Fibroblast of skin of right biceps (primary cell): ENCODE data around the gene AGL.
"Not testable (repeated sequence)": the region's sequence is repeated elsewhere in the genome, so short reads cannot be mapped to it uniquely, and the experiment has no call there.

ENCODE experiments used
- DNase-seq: peaks from one replicate; pipeline ENCODE4 v3.0.0-alpha.2; 2013

The AGL gene

DNA sequence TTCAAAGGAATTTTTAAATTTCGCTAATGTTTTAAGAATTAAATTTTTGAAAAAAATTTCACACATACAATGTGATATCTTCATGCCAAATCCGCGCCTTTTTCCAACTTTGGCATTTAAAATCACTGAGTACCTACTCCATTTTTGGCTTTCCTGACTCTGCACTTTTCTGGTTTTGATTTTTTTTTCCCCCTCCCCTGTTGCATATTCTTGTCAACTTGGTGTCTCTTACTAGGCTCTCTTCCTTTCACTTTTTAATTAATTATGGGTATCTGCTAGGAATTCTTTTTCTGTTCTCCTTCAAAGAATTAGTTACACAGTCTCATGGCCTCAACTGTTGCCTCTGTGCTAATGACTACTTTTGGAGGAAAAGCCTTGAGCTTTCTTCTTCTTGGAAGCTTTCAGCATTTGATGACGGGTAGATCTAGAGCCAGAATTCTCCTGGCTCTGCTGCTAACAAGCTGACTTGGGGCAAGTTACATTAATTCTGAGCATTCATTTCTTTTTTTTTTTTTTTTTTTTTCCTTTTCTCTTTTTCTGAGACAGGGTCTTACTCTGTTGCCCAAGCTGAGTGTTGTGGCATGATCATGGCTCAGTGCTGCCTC lies 1.8 kb downstream of the AGL start:
- DNase-seq = no peak

DNA sequence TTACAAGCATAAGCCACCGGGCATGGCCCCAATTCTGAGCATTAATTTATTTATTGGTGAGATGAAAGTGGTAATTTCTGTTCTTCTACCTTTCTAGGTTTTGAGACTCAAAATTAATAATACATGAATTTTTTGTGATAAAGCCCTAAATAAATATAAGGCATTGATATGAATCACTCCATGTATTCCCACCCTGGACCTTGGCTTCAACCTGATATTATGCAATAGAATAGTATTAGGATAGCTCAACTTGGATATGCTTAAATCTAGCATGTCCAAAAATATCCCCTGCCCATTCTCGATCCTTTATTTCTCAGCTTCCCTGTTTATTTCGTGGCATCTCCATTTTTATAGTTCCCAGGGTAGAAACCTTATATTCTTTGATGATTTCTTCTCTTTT lies 2.5 kb downstream of the AGL start:
- DNase-seq = peak; percentile 9

DNA sequence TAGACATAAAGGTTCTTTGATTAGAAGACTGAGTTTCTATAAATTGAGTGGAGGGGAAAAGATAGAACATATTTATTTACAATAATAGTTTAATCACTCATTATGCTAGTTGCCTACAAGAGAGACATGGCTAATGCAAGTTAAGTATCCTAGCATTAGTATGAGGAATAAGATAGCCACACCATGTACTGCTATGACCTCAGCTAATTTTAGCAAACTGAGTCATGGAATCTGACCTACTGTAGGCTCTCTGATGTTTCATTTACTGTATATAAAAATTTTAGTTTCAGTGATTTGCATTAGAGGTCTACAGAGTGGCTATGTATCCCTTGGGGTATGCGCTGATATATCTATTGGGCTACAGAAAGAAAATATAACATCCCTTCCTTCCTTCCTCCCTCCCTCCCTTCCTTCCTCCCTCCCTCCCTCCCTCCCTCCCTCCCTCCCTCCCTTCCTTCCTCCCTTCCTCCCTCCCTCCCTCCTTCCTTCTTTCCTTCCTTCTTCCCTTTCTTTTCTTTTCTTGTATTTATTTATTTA lies 5.8 kb downstream of the AGL start:
- peak; percentile 16 for DNase-seq

DNA sequence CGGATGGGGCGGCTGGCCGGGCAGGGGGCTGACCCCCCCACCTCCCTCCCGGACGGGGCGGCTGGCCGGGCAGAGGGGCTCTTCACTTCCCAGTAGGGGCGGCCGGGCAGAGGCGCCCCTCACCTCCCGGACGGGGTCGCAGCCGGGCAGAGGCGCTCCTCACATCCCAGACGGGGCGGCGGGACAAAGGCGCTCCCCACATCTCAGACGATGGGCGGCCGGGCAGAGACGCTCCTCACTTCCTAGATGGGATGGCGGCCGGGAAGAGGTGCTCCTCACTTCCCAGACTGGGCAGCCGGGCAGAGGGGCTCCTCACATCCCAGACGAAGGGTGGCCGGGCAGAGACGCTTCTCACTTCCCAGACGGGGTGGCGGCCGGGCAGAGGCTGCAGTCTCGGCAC lies 6.9 kb downstream of the AGL start:
- not testable (repeated sequence) for DNase-seq

DNA sequence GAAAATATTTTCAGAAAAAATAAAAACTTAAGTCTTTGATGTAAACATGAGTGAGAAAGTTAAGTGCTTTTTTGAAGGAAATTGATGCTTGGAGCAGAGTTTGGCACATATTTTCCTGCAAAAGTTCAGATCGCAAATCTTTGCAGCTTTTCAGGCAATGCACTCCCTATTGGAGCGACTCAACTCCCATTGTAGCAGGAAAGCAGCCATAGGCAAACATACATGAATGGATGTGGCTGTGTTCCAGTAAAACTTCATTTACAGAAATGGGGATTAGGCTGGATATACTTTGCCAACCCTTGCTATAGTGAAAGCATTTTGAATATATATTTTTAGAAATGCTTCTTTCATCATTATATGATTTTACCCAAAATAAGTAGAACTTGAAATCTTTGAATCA lies 8.1 kb downstream of the AGL start:
- no peak for DNase-seq

DNA sequence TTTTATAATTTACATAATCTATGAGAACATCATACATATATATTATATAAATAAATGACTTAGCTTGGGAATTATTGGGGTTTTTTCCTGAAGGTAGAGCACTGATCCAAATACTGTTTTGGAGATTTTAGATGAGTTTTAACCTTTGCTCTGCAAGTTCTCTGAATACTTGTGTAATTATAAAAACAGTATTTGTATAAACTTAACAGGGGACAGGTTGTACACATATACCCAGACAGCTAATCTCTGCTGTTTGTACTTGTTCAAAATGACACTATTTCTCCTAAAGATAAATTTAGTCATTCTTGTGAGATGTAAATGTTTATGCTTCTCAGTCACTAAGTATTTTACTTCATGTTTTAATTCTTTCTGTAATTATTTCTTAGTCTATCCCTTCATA lies 8.7 kb downstream of the AGL start:
- no peak for DNase-seq

DNA sequence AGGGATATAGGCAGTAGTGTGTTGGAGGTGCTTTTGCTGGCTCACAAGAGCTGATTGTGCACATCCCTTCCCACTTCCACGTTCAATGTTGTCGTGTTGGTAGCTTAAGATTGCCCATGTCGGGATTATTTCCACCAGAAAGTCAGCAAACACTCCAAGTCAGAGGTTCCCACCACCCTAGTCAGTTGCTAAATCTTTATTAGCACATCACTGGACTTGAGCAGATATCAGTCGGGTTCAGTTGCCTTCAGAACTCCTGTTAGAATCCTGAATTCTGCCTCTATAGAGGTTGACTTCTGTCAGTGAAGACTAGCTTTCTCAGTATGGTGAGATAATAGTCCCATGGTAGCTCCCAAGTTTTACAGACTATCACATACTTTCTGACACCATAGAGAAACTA lies 10.5 kb downstream of the AGL start:
- no peak for DNase-seq

DNA sequence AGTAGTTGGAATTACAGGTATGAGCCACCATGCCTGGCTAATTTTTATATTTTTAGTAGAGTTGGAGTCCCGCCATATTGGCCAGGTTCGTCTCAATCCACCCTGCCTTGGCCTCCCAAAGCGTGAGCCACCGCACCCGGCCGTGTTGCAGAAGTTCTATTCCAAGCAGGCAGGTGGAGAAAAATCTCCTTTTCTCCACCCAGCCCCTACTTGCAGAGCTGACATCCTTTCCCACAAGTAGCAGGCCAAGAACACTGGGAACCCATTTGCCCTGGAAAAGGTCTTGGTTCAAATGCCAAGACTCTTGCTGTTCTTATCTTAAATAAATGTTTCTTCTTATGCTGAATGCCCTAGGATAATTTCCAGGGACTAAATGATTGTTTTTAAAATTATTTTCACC lies 17.5 kb downstream of the AGL start:
- DNase-seq = no peak

DNA sequence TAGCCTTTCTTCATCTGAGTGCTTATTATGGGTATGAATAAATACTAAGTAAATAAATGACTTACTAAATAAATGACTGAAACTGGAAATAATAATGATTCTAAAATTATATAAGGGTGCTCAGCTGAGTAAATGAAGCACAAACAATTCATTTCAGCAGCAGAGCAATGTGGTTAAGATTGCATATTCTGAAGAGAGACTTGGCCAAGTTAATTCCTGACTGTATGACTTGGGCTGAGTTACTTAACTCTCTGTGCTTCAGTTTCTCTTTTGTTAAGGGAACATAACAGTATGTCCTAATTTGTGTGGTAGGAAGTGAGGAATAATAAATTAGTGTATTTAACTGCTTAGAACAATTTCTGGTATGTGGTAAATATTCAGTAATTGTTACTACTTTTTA lies 19.1 kb downstream of the AGL start:
- DNase-seq = peak; percentile 17

DNA sequence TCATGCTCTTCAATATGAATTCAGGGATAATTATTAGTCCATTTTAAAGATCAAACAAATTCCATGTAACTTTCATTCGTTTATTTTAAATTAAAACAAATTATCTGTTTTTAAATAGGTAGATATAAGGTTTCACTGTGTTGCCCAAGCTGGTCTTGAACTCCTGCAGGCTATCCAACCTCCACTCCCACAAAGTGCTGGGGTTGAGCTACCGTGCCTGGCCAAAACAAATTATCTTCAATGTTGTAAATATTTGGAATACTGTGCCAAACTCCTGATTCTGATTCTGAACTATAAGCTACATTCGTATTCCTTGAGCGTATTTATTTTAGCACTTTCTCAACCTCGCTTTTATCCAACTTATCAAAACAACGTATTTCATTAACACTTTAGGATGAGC lies 19.6 kb downstream of the AGL start:
- no peak for DNase-seq

DNA sequence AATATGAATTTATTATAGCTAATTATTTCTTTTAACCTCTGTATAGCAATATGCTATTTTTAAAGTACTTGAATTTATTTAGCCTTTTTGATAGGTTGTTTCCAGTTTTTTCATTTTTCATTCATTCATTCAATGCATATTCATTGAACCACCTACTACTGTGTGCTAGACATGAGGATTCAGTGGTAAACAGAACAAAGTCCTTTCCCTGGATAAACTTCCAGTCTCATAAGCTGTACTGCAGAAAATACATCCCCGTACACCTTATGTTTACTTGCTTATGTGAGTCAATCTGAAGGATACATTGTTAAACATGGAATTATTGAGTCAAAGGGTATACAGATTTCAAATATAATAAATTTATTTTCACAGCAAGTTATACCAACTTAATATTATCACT lies 21.9 kb downstream of the AGL start:
- DNase-seq = no peak

DNA sequence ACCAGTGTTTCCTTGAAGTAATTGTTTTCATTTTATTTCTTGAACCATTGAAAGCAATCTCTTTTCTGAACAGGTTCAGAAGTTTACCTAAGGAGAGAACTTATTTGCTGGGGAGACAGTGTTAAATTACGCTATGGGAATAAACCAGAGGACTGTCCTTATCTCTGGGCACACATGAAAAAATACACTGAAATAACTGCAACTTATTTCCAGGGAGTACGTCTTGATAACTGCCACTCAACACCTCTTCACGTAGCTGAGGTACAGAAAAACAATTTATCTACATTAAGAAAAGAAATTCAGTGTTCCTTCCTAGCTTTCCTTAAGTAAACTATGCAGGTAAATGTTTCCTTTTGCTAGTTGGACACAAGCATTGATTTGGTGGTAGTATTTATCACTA lies 27.4 kb downstream of the AGL start:
- DNase-seq = no peak

DNA sequence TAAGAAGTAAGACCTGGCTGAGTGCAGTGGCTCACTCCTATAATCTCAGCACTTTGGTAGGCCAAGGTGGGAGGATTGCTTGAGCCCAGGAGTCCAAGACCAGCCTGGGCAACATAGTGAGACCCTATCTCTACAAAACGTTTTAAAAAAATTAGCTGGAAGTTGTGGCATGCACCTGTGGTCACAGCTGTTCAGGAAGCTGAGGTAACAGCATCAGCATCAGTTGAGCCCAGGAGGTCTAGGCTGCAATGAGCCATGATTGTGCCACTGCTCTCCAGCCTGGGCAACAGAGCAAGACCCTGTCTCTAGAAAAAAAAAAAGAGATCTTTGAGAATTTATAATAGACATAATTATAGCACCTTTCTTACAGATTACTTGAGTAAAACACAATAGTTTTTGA lies 36.0 kb downstream of the AGL start:
- DNase-seq = no peak

DNA sequence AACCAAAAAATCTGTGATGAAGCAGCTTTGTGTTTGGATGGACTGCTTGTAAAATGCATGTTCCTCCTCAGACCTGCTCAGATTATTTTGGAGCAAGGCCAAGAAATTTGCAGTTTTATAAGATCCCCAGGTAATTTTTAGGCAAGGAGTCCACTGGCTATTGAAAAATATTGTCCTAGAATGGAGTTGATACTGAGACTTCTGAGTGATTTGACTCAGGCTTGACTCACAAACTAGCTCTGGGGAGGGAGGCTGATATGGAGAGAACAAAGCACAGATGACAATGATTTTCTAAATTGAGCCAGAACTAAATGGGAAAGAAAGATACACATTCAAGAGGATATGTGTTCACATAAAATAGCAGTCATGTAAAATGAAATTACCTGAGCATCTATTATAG lies 36.7 kb downstream of the AGL start:
- peak; percentile 11 for DNase-seq

DNA sequence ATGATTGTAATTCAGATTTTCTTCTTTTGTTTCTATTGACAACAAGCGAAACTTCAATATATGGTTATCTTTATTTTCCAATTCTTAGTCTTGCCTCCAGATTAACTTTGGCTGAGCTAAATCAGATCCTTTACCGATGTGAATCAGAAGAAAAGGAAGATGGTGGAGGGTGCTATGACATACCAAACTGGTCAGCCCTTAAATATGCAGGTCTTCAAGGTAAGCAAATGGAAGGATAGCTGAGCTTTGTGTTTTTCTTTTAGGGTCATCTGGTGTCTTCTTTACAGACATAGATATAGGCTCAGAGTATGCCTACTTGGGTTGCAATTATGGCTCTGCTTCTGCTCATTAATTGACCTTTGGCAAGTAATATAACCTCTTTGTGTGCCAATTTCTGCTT lies 37.7 kb downstream of the AGL start:
- no peak for DNase-seq

DNA sequence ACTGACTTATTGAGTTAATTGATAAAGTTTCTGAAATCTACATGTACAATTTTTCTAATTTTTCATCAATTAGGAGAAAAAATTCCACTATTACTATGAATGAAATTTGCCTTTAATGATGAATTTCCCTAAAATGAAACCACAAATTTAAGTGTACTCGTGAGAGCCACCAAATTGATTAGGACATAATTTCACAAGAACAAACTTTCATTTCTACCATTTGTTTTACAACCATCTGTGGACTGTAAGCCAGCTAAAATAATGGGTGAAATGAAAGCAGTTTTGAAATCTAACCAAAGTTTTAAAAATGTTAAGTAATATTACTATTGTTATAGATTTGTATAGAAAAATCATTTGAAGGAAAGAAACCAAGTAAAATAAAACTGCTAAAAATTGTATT lies 41.8 kb downstream of the AGL start:
- DNase-seq = no peak

DNA sequence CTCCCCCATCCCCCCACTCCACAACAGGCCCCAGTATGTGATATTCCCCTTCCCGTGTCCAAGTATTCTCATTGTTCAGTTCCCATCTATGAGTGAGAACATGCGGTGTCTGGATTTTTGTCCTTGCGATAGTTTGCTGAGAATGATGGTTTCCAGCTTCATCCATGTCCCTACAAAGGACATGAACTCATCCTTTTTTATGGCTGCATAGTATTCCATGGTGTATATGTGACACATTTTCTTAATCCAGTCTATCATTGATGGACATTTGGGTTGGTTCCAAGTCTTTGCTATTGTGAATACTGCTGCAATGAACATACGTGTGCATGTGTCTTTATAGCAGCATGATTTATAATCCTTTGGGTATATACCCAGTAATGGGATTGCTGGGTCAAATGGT lies 53.1 kb downstream of the AGL start:
- DNase-seq = not testable (repeated sequence)

DNA sequence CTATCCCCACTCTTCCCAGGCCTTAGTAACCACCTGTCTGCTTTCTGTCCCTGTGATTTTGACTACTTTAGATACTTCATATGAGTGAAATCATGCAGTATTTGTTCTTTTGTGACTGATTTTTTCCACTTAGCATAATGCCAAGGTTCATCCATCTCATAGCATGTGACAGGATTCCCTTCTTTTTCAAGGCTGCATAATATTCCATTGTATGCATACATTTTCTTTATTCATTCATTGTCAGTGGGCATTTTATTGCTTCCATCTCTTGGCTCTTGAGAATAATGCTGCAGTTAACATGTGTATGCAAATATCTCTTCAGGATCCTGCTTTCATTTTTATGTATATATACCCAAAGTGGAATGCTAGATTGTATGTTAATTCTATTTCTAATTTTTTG lies 56.4 kb downstream of the AGL start:
- no peak for DNase-seq

DNA sequence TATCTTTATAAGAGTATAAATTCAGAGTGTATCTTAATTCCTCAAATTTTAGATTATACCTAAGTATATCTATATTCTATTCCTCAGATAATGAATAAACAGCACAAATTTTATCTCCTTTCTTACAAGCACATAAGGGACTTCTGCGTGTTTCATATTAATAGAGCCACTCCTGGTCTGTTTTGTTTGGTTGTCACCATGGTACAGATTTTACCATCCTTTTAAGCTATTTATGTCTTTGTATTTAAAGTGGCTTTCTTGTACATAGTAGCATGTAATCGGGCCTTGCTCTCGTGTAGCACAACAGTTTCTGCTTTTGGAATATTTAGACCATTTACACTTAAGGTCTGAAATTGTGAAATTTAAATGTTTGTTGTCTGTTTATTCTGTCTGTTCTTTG lies 67.1 kb downstream of the AGL start:
- DNase-seq = no peak

DNA sequence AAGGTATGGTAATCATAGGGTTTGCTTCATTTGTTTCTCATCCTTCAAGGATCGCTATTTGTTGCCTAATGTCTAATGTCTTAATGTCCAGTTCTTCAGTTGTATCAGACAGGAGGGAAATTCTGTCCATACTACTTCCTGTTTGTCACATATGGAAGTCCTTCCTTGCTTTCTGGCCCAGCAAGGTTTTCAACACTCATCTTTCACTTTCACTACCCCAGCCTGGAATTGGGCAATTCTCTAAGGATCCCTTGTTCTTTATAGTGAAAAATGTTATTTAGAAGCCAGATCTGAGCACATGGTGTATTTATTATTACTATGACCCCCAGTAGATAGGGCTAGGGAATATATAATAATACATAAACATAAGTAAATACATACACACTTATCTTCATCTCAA lies 69.1 kb downstream of the AGL start:
- peak; percentile 0 for DNase-seq

DNA sequence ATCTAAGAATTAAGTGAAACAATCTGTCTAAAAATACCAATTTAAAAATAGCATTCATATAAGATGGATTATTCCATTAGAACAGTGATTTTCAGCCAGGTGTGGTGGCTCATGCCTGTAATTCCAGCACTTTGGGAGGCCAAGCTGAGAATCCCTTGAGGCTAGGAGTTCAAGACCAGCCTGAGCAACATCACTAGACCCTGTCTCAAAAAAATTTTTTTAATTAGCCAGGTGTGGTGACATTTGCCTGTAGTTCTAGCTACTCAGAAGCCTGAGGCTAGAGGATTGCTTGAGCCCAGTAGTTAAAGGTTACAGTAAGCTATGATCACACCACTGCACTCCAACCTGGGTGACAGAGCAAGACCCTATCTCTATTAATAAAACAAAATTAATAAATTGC lies 84.6 kb downstream of the AGL start:
- no peak for DNase-seq

DNA sequence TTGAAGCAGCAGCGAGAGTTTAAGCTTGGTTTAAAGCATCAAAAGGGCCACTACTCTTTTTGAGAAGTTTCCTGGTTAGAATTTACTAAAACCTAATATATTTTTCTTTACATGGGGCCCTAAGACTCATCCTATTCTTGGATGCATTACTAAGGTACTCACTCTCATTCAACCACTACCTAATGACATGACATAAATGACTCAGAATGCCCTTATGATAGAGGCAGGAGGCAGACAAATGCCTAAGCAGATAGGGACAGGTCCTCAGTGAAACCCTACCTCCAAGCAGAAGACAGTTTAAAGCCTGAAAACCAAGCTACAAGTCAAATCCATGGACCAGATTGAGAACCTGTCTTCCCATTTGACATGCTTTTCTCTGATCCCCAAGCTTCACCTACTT lies 85.4 kb downstream of the AGL start:
- DNase-seq = no peak

DNA sequence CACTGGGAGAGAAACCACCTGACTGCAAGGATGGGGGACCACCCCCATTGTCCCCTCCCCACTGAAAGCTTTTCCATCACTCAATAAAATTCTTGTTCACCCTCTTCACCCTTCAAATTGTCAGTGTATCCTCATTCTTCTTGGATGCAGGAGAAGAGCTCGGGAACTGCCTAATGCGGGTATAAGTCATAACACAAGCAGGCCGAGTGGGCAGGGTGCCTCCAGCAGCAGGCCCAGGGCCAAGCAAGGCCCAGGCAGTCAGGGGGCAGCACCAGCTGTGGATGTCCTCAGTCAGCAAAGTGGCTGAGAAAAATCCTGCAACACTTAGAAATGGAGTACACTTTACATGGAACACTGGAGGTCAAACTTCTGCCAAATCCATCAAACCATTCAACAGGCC lies 85.9 kb downstream of the AGL start:
- no peak for DNase-seq

DNA sequence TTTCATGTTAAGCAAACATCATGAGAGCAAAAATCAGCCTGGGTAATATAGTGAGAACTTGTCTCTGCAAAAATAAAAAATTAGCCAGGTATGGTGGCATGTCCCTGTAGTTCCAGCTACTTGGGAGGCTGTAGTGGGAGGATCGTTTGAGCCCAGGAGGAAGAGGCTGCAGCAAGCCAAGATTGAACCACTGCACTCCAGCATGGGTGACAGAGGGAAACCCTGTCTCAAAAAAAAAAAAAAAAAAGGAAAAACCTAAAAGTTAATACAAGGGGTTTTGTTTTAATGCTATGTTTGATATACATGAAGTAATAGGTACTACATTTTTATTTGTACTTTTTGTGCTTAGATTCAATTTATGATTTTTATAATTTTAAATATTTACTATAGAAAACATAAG lies 92.6 kb downstream of the AGL start:
- DNase-seq = no peak

DNA sequence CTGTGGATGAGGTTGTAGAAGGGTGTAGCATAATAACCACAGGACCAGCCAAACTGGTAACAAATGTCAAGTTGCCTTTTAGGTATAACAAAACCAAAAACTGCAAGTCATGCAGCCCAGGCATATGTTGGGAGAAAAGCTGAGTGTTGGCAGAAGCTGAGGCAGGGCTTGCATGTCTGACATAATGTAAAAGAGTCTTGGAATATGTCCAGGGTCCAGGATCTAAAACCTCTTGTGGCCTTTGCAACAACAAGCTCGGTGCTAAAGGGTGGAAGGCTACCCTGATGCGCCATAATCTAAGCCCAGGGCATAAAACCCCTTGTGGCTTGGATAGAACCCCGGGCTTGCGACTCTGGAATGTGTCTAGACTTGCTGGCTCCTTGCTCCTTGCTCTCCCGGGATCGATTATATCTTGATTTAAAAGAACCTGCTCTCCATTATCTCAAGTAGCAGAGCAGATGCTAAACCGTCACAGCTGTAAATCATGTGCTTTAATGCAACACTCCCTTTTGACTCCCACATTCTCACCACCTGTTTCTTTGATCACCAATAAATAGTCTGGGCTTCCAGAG lies 93.1 kb downstream of the AGL start:
- DNase-seq = peak; percentile 81
